Osteocyte (in vitro differentiated cells): ENCODE results near the gene CACNG8. TPM values are rescaled to one million over a fixed set of nuclear protein-coding genes. Genes with fewer than 3 reads are reported as not detected.
"Not testable (repeated sequence)": the region's sequence is repeated elsewhere in the genome, so short reads cannot be mapped to it uniquely, and the experiment has no call there.

ENCODE experiments used
- DNase-seq: peaks from one replicate; pipeline ENCODE4 v3.0.0; 2021; ENCODE audit warnings: mixed read lengths; ENCODE audit not compliant: unreplicated experiment; ENCODE audit errors: extremely low spot score
- H3K27ac Mint-ChIP-seq: one replicate; pipeline ENCODE4 v1.8.0; 2021; ENCODE audit warnings: mild to moderate bottlenecking, mixed read lengths; ENCODE audit not compliant: unreplicated experiment
- H3K27me3 Mint-ChIP-seq: one replicate; pipeline ENCODE4 v1.8.0; 2021; ENCODE audit warnings: mixed read lengths; ENCODE audit not compliant: unreplicated experiment
- H3K36me3 Mint-ChIP-seq: one replicate; pipeline ENCODE4 v1.8.0; 2021; ENCODE audit warnings: mixed read lengths; ENCODE audit not compliant: unreplicated experiment
- H3K4me1 Mint-ChIP-seq: one replicate; pipeline ENCODE4 v1.8.0; 2021; ENCODE audit warnings: mixed read lengths; ENCODE audit not compliant: unreplicated experiment
- H3K4me3 Mint-ChIP-seq: one replicate; pipeline ENCODE4 v1.8.0; 2021; ENCODE audit warnings: mild to moderate bottlenecking, moderate library complexity, mixed read lengths; ENCODE audit not compliant: unreplicated experiment
- H3K9me3 Mint-ChIP-seq: one replicate; pipeline ENCODE4 v1.8.0; 2021; ENCODE audit warnings: mixed read lengths; ENCODE audit not compliant: unreplicated experiment
- total RNA-seq: library from RNA; stranded (reverse); gene quantifications from 2 replicates; pipeline ENCODE4 v1.2.1, GENCODE V29; 2021
- TF ChIP-seq, protein P1 (sequence below): fragments of 200-600 bp; sonication (generic); IDR thresholded peaks from 2 replicates; pipeline ENCODE4 v1.5.0; 2021; ENCODE audit warnings: antibody characterized with exemption, mild to moderate bottlenecking, moderate library complexity

Gene CACNG8
- total RNA-seq, 1 donor from 2014 or later = not detected

DNA sequence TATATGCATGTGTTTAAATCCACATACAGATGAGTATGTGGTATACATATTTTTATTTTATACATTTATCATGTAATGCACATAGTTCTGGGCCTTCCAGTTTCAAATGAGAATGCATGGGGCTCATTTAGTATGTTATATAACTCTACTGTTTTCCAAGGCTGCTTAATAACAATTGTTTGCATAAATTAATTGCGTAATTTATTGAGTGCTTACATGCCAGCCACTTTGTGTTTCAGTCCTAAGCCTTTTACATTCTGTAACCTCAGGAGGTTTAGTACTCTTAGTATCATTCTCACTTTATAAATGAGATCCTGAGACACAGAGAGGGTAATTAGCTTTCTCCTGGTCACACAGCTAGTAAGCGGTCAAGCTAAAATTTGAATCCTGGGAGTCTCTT lies 16.7 kb upstream of the CACNG8 start:
- H3K4me3 Mint-ChIP-seq = no peak overlapping the region
- peaks cover 19% of the 10 kb centered on the region for H3K27me3 Mint-ChIP-seq
- no peaks in the 10 kb centered on the region for H3K9me3 Mint-ChIP-seq
- no peak overlapping the region for H3K27ac Mint-ChIP-seq
- no peaks in the 10 kb centered on the region for H3K4me1 Mint-ChIP-seq
- TF ChIP-seq, protein P1, sequence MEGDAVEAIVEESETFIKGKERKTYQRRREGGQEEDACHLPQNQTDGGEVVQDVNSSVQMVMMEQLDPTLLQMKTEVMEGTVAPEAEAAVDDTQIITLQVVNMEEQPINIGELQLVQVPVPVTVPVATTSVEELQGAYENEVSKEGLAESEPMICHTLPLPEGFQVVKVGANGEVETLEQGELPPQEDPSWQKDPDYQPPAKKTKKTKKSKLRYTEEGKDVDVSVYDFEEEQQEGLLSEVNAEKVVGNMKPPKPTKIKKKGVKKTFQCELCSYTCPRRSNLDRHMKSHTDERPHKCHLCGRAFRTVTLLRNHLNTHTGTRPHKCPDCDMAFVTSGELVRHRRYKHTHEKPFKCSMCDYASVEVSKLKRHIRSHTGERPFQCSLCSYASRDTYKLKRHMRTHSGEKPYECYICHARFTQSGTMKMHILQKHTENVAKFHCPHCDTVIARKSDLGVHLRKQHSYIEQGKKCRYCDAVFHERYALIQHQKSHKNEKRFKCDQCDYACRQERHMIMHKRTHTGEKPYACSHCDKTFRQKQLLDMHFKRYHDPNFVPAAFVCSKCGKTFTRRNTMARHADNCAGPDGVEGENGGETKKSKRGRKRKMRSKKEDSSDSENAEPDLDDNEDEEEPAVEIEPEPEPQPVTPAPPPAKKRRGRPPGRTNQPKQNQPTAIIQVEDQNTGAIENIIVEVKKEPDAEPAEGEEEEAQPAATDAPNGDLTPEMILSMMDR = no peak
- no peak for DNase-seq
- no peaks in the 10 kb centered on the region for H3K36me3 Mint-ChIP-seq

DNA sequence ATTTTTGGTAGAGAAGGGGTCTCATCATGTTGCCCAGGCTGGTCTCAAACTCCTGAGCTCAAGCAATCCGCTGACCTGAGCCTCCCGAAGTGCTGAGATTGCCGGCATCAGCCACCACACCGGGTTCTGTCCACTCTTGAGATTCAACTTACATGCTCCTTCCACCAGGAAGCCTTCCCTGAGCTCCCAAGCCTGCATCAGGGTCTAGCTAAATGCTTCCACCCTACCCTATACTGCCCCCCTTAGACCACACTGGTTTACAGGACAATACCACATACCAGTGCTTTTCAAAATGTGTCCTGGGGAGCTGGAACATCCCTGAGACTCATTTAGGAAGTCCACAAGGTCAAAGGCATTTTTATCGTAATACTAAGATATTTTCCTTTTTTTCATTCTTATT lies 15.1 kb upstream of the CACNG8 start:
- Mint-ChIP-seq H3K4me1 (no peaks in the 10 kb centered on the region), H3K9me3 (no peaks in the 10 kb centered on the region), H3K36me3 (no peaks in the 10 kb centered on the region), H3K27ac (no peak overlapping the region), H3K27me3 (peaks cover 13% of the 10 kb centered on the region), H3K4me3 (no peak overlapping the region)
- TF ChIP-seq, protein P1 = no peak
- no peak for DNase-seq

DNA sequence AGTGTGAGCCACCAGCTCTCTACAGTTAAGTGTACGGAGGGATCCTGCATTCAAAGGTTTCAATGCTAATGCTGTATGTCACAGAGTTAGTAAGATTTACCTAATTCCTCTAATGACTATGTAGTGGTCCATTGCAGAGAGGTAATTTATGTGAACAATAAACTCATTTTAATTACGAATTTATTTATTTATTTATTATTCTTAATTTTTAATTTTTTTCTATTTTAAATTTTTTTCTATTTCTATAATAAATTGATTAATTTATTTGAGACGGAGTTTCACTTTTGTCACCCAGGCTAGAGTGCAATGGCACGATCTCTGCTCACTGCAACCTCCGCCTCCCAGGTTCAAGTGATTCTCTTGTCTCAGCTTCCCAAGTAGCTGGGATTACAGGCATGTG lies 14.1 kb upstream of the CACNG8 start:
- not testable (repeated sequence) for H3K9me3 Mint-ChIP-seq, H3K36me3 Mint-ChIP-seq, H3K4me1 Mint-ChIP-seq, H3K4me3 Mint-ChIP-seq, H3K27ac Mint-ChIP-seq, DNase-seq
- peaks cover 13% of the 10 kb centered on the region for H3K27me3 Mint-ChIP-seq

- H3K4me1 Mint-ChIP-seq = no peaks in the 10 kb centered on the region
- H3K9me3 Mint-ChIP-seq = peaks cover 6% of the 10 kb centered on the region
- no peaks in the 10 kb centered on the region for H3K27me3 Mint-ChIP-seq
- TF ChIP-seq, protein P1 = no peak
- H3K27ac Mint-ChIP-seq = no peak overlapping the region
- no peaks in the 10 kb centered on the region for H3K36me3 Mint-ChIP-seq
- no peak overlapping the region for H3K4me3 Mint-ChIP-seq
- no peak for DNase-seq
These were observed 11.3 kb upstream of the CACNG8 start for GRCh38 chr19:53951436-53951835.

DNA sequence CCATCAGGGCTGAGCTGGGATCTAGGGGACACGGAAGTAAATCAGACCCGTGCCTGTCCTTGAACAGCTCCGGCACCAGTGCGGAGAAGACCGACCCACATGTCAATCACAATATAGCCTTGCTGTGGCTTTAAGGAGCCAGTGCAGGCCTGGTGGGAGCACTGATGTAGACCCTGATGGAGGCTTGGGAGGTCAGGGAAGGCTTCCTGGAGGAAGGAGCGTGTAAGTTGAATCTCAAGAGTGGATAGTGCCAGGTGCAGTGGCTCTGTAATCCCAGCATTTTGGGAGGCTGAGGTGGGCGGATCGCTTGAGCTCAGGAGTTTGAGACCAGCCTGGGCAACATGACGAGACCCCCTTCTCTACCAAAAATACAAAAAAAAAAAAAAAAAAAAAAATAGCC lies 10.8 kb upstream of the CACNG8 start:
- no peak for DNase-seq
- H3K4me1 Mint-ChIP-seq = no peaks in the 10 kb centered on the region
- H3K9me3 Mint-ChIP-seq = peaks cover 6% of the 10 kb centered on the region
- H3K27me3 Mint-ChIP-seq = peaks cover 1% of the 10 kb centered on the region
- H3K27ac Mint-ChIP-seq = no peak overlapping the region
- H3K36me3 Mint-ChIP-seq = no peaks in the 10 kb centered on the region
- no peak overlapping the region for H3K4me3 Mint-ChIP-seq
- TF ChIP-seq, protein P1 = no peak

- Mint-ChIP-seq H3K4me1 (no peaks in the 10 kb centered on the region), H3K4me3 (no peak overlapping the region), H3K36me3 (no peaks in the 10 kb centered on the region), H3K9me3 (peaks cover 6% of the 10 kb centered on the region), H3K27ac (no peak overlapping the region), H3K27me3 (peaks cover 12% of the 10 kb centered on the region)
- TF ChIP-seq, protein P1 = no peak
- no peak for DNase-seq
These were observed 9.4 kb upstream of the CACNG8 start for GRCh38 chr19:53953383-53953782.
